NCI-H2107 treated with DMSO at 0.1 percent for 48 hours (cell line): ENCODE results near the gene AHCY.
"Not testable (repeated sequence)": the region's sequence is repeated elsewhere in the genome, so short reads cannot be mapped to it uniquely, and the experiment has no call there.

ENCODE experiments used
- DNase-seq: peaks from one replicate; lab custom pipeline; 2025; ENCODE audit not compliant: unreplicated experiment; lab: John Stamatoyannopoulos, UW

The AHCY gene

DNA sequence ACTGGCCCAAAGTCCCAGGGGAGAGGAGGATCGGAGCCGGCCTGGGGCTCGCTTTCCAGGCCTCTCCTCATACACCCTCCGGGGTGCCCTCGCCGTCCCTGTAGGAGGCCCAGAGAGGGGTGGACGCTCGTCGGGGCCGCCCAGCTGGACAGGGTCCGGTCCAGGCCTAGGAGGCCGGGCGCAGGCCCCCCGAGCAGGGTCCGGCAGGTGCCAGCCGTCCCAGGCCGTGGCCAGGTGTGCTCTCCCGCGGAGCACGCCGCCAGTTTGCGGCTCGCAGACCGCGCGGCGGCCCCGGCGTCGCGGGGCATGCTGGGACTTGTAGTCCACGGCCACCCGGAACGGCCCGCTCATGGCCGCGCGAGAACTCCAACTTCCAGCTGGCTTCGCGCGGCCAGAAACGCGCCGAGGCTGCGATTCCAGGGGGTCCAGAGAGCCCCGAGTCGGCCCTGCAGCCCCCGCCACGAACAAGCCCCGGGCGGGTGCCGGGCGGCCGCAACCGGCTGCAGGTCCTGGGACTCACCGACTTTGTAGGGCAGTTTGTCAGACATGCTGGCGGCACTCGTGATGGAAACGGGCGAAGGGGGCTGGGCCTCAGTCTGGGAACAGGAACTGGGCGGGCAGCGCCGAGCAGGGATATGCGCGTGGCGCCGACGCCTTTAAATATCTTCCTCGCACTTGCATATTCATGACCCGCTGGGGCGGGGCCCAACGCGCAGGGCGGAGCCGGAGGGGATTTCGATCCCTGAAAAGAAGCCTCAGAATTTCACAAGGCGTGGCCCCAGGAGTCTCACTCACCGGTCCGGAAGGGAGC is at the start of gene AHCY:
TSS of gene AHCY (minus strand) at position 633 of the 811 bp plus-strand sequence. CDS start at position 548, 85 bp downstream.
- peak; percentile 63 for DNase-seq

DNA sequence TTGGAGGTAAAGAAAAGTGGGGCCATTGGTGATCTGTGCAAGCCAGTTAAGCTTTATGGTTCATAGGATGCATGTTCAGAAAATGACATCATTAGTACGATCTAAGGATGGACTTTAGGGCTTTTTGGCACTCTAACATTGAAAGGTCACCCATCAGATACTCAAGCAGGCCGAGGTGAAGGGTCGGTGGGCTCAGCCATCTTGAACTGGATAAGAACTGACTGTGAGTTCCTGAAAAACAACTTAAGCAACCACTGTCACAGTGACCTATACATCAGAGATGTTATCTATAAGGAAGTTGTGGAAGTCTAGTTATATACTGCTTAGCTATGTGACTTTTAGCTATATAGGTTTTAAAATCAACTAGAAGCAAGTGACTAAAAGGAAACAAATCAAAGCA is 46.9 kb upstream of the AHCY start:
- no peak for DNase-seq

DNA sequence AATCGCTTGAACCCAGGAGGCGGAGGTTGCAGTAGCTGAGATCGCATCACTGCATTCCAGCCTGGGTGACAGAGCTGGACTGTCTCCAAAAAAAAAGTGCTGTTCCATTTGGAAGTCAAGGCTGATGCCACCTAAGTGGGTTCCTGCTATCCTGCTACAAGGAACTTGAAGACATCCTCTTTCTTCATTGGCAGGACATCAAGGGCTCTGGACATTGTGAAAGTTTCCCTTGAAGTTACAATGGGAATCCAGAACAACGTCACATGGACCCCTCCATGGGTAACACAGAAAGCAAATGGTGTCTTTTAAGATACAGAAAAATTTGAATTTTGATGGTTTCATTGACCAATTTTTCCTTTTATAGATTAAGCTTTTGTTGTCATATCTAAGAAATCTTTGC is 44.4 kb upstream of the AHCY start:
- DNase-seq: no peak

DNA sequence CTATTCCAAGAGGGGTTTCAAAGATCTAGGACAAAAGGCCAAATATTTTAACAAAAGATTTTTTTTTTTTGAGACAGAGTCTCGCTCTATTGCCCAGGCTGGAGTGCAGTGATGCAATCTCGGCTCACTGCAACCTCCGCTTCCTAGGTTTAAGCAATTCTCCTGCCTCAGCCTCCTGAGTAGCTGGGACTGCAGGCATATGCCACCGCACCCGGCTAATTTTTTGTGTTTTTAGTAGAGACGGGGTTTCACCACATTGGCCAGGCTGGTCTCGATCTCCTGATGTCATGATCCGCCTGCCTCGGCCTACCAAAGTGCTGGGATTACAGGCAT is 43.3 kb upstream of the AHCY start:
- DNase-seq: not testable (repeated sequence)

DNA sequence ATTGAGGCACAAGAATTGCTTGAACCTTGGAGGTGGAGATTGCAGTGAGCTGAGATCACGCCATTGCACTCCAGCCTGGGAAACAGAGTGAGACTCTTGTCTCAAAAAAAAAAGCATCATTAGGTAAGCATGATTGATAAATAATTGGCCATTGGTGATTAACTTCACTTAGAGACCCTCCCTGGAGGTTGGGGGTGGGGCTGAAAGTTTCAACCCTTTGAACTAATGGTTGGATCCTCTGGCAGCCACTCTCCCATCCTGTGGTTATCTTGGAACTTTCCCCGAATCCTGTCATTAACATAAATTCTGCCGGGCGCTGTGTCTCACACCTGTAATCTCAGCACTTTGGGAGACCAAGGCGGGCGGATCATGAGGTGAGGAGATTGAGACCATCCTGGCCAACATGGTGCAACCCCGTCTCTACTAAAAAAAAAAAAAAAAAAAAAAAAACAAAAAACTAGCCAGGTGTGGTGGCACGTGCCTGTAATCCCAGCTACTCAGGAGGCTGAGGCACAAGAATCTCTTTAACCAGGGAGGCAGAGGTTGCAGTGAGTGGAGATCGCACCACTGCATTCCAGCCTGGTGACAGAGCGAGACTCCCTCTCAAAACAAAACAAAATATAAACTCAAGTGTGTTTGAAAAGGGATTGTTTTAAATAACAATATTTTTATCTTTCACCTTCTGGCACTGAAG is 42.8 kb upstream of the AHCY start:
- DNase-seq: not testable (repeated sequence)

DNA sequence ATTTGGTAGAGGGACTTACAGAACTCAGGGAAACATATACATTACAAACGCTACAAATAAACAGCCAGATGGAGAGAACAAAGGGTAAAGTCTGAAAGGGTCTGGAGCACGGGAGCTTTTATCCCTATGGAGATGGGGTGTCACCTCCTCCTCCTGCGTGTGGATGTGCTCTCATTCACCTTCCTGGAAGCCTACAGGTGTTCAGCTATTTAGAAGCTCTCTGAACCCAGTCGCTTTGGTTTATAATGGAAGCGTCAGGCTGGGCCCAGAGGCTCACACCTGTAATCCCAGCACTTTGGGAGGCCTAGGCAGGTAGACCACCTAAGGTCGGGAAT is 42.2 kb upstream of the AHCY start:
- no peak for DNase-seq

DNA sequence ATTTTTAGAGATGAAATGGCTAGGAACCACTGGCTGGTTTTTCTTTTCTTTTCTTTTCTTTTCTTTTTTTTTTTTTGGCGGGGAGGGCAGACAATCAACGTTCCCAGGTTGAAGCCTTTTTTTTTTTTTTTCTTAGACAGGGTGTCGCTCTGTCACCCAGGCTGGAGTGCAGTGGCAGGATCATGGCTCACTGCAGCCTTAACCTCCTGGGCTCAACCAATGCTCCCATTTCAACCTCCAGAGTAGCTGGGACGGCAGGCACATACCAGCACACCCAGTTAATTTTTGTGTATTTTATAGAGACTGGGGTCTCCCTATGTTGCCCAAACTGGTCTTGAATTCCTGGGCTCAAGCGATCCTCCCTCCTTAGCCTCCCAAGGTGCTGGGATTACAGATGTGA is 41.1 kb upstream of the AHCY start:
- DNase-seq: no peak

DNA sequence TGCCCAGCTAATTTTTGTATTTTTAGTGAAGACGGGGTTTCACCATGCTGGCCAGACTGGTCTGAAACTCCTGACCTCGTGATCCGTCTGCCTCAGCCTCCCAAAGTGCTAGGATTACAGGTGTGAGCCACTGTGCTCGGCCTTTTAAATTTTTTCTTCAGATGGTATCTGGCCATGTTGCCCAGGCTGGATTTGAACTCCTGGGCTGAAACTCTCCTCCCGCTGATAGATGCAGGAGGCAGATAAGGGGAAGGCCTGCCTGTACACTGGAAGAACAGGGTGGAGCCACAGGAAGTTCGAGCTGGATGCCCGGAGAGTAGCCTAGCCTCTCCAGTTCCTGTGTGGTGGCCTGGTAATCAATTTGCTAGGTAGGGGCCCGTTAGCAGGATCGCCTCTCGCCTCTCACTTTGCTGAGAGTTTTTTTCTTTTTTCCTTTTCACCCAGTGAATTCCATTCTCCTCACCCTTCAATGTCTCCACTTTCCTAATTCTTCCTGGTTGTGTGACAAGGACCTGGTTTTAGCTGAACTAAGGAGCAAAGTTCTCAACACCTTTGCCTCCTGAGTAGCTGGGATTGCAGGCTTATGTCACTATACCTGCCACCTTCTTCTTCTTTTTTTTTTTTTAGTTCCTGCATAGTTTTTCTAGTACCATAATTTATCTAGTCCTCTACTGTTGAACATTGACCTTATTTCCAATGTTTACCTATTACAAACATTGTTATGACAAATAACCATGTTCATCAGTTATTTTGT is 40.5 kb upstream of the AHCY start:
- no peak for DNase-seq

DNA sequence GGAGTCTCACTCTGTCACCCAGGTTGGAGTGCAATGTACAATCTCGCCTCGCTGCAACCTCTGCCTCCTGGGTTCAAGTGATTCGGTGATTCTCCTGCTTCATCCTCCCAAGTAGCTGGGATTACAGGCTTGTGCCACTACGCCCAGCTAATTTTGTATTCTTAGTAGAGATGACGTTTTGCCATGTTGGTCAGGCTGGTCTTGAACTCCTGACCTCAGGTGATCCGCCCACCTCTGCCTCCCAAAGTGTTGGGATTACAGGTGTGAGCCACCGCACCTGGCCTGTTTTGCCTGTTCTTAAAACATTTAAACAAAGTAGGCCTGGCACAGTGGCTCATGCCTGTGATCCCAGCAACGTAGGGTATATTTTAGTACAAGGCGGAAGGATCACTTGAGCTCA is 38.0 kb upstream of the AHCY start:
- not testable (repeated sequence) for DNase-seq

DNA sequence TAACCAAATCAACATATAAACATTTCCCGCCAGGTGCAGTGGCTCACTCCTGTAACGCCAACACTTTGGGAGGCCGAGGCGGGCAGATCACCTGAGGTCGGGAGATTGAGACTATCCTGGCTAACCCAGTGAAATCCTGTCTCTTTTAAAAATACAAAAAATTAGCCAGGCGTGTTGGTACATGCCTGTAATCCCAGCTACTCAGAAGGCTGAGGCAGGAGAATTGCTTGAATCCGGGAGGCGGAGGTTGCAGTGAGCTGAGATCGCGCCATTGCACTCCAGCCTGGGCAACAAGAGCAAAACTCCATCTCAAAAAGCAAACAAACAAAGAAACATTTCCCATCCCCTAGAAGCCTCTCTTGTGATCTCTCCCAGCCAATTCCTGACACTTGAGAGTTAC is 37.6 kb upstream of the AHCY start:
- DNase-seq: not testable (repeated sequence)

DNA sequence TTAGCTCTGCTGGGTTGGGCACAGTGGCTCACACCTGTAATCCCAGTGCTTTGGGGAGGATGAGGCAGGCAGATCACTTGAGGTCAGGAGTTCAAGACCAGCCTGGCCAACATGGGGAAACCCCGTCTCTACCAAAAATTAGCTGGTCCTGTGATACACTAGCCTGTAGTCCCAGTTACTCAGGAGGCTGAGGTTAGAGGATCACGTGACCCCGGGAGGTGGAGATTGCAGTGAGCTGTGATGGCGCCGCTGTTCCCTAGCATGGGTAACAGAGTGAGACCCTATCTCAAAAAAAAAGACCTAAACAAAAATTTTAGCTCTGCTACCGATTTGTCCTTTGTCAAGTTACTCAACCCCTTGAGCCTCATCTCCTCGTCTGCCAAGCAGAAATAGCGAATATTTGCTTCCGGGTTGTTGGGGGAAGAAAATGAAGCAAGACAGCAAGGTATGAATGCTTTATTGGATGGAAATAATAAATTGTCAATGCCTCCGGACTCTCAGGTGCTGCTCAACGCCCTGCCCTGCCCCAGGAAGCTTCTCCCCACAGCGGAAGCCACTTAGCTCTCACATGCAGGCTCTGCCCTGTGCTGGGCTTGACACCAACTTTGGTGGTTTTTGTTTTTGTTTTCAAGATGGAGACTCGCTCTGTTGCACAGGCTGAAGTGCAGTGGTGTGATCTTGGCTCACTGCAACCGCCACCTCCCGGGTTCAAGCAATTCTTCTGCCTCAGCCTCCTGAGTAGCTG is 35.0 kb upstream of the AHCY start:
- DNase-seq: no peak

DNA sequence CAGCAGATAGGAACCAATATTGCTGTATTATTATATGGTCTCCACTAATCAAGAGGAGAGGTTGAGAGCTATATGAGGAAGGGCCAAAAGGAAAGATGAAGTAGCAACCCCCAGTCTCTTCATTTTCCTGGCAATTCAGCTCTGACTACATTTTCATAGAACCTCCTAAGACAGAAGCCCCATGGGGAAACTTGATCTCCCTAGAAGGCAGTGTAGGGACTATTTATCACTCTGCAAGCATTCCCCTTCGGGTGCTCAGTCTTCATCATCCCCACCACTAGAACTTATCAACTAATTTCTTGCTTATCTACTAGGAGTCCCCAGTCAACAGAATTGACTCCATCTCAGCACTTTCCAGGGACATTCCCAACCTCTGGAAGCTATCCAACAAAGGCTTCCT is 34.4 kb upstream of the AHCY start:
- no peak for DNase-seq

DNA sequence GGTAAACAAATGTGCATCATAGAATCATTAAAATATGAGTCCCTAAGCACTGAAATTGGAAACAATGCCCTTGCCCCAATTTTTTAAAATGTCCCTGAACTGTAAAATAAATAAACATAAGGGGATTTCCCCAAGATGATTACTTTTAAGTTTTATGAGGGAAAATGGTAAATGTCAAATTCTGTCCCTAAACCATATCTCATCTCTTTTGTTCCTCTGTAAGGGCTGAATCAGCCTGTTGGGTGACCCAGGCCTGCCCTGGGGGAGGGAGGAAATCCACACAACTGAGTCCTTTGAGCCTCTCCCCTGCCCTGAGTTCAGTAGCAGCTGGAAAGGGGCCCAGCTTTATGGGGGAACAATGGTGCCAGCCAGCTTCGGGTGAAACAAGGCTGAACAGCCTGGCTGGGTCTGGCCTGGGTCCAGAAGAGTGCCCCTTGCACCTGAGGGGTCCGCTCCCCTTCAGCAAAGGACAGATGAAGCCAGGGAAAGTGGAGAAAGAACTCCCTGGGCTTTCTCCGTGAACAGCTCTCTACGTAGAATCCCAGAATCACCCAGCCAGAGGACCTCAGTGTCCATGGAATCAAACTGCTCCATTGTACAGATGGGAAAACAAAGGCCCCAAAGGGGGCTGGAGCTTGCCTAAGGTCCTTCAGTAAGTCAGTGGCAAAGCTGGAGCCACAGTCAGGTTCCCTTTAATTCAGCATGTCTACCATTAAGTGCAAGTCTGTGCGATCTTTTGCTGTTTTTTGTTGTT is 31.7 kb upstream of the AHCY start:
- DNase-seq: no peak

DNA sequence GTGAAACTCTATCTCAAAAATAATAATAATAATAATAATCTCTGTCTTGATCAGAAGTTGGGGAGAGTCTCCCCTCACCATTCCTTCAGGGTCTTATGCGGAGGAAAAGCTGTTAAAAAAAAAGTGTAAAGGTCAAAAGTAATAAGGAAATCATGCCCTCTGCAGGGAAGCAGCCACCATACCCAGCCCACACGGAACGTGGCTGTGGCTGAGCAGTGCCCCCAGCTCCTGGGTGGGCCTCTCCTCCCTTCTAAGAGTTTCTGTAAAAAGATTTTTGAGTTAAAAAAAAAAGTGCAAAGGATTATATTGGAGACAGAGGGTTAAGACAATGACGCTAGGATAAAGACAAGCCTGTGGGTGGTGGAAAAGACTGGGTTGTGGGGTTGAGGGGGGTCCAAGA is 30.6 kb upstream of the AHCY start:
- no peak for DNase-seq

DNA sequence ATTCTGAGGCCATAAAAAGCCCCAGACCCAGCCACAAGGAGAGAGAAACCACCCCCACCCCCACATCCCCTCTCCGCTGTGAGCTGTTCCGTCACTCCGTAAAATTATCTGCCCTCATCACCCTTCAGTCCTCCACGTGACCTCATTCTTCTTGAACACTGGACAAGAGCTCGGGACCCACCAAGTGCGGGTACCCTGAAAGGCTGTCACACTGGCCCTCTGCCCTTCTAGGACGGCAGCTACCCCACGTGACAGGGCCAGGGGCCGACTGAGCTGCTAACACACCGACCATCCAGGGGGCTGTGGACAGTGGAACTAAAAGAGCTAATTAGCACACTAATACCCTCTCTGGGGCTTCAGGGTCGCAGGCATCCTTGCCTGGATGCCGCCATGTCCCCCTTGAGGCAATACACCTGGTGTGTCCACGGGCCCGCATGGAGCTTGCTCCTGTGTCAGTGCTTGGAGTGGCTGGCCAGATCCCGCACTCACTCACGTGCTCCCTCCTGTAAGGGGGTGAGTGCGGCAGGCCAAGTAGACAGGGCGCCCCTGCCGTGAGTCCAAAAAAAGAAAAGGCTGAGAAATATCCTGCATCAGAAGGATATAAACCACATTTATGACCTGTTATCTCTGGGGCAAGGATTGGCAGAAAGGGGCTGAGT is 29.2 kb upstream of the AHCY start:
- DNase-seq: no peak

DNA sequence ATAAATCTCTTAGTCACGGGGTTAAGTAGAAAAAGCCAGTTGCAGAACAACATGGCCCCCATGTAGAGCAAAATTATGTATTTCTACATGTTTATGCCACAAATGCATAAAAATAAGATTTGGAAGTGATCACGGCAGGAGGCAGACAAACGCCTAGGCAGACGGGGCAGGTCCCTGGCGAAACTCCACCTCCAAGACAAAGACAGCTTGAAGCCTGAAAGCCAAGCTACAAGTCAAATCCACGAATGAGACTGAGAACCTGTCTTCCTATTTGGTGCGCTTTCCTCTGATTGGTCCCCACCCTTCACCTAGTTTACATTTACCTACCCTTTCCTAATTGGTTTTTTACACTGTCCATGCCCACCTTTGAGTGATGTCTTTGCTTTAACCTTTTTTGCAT is 28.7 kb upstream of the AHCY start:
- no peak for DNase-seq

DNA sequence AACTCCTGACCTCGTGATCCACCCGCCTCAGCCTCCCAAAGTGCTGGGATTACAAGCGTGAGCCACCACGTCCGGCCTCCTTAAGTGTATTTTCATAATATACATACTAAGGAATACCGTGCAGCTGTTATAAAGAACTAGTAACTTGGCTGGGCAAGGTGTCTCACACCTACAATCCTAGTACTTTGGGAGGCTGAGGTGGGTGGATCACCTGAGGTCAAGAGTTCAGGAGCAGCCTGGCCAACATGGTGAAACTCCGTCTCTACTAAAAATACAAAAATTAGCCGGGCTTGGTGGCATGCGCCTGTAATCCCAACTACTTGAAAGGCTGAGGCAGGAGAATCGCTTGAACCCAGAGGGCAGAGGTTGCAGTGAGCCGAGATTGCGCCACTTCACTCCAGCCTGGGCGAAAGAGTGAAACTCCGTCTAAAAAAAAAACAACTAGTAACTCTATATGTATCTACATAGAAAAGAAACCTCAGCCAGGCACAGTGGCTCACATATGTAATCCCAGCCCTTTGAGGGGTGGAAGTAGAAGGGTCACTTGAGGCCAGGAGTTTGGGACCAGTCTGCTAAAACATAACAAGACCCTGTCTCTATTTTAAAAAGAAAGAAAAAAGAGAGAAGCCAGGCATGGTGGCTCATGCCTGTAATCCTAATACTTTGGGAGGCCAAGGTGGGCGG is 27.8 kb upstream of the AHCY start:
- not testable (repeated sequence) for DNase-seq

DNA sequence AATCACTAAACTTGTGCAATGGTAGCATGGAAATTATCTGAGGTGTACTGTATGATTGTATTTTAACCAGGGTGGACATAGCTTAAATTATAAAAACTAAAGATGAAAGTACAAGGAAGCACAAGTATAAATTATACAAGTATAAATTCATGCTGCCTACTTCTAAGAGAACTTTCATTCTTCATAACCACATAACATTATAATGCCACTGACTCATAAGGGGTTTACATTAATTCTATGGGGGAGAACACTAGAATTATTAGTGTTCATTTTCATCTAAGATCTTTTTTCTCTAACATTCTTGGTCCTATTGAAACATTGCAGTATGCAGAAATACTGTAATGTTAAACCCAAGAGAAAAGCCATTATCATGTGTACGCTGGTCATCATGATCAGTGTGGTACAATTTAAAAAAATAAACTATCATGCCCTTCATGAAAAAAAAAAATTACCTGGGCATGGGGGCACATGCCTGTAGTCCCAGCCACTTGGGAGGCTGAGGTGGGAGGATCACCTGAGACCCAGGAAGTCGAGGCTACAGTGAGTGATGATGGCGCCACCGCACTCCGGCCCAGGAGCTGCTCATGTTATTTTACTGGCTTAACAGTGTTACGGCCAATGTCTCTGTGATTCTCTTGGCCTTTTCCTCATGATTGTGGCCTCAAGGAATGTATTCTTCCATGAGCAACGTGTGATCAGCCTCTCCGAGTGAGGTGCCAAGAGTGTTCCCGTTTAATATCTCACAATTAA is 25.9 kb upstream of the AHCY start:
- no peak for DNase-seq

DNA sequence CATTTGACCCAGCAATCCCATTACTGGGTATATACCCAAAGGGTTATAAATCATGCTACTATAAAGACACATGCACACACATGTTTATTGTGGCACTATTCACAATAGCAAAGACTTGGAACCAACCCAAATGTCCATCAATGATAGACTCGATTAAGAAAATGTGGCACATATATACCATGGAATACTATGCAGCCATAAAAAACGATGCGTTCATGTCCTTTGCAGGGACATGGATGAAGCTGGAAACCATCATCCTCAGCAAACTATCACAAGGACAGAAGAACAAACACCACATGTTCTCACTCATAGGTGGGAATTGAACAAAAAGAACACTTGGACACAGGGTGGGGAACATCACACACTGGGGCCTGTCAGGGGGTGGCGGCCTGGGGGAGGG is 25.1 kb upstream of the AHCY start:
- not testable (repeated sequence) for DNase-seq
